Pancreas (tissue), 10 donors: ENCODE results near the gene TOMM34. TPM values are rescaled to one million over a fixed set of nuclear protein-coding genes. Genes with fewer than 3 reads are reported as not detected.

Source experiments
- ATAC-seq, 4 donors: fragments of 200-7000 bp; cut with Tn5 transposase; one replicate each; pipeline versions ENCODE4 v1.8.0 to v1.9.1; 2020; ENCODE audit warnings: mild to moderate bottlenecking in 4 of 4, moderate library complexity in 4 of 4
- DNase-seq, 6 donors: peaks; one replicate each; pipeline ENCODE4 v3.0.0-alpha.2; 2020
- FAIRE-seq: peaks from 2 replicates; lab custom pipeline; 2012; peaks lifted over from hg19 to GRCh38; lab: Jason Lieb, UNC
- H3K27ac ChIP-seq, 4 donors: fragments of 200-600 bp; sonication (generic); 1 replicate in 3 of 4; 2 replicates in 1 of 4; pipeline versions ENCODE4 v1.5.0 to v1.8.0; 2020
- H3K27me3 ChIP-seq, 4 donors: fragments of 200-600 bp; one replicate each; pipeline ENCODE4 v1.8.0; 2021
- H3K36me3 ChIP-seq, 3 donors: fragments of 200-600 bp; sonication (generic) in 1 of 3; one replicate each; pipeline versions ENCODE4 v1.5.0 to v1.8.0; 2020 to 2021
- H3K4me1 ChIP-seq, 3 donors: fragments of 200-600 bp; one replicate each; pipeline ENCODE4 v1.8.0; 2021
- H3K4me3 ChIP-seq, 4 donors: fragments of 200-600 bp; sonication (generic) in 2 of 4; one replicate each; pipeline versions ENCODE4 v1.5.0 to v1.8.0; 2020 to 2021
- H3K9me3 ChIP-seq, 4 donors: fragments of 200-600 bp; one replicate each; pipeline ENCODE4 v1.8.0; 2021
- CTCF ChIP-seq, 4 donors: fragments of 200-600 bp; sonication (generic) in 3 of 4; IDR thresholded peaks; one replicate each; pipeline versions ENCODE4 v1.5.0 to v1.8.0; 2021; ENCODE audit warnings: antibody characterized with exemption in 4 of 4
- WGBS, 2 donors: extraction: QIAGEN DNeasy Blood & Tissue Kit; methylation state at CpG; one replicate each; pipeline ENCODE4 v1.1.7; 2013; 5-methylcytosine and 5-hydroxymethylcytosine counted together
- intact Hi-C, 3 donors: fragments of 100-400 bp; cut with DNase I; formaldehyde crosslinking; loops; one replicate each; pipeline versions ENCODE4 v1.11.1 to v1.14.2; 2022
- polyA plus RNA-seq, 2 donors: library from polyadenylated mRNA; stranded (reverse); fragments of 200-250 nt; gene quantifications; one replicate each; pipeline ENCODE4 v1.2.3, GENCODE V29; 2013
- total RNA-seq, 6 donors: library from RNA; stranded (reverse); fragmentation: NEBNext Ultra II Directional in 4 of 6; extraction: Animal tissue kit (Norgen Biotek cat#: 25700) in 4 of 6; gene quantifications; one replicate each; pipeline versions ENCODE4 v1.2.1 to v1.2.4, GENCODE V29; 2021 to 2023
- donor health status: healthy with polysubstance abuse.
- donor health status: DM: no; HTN: no; CAD: no; lungs with moderate emphysema.
- donor health status: DM: no; HTN: no; CAD: no.
- donor health status: control.
- donor health status: control.
- donor health status: Bipolar disorder and iron deficiency.
- donor health status: DM: yes; HTN: yes; CAD: no.
- donor health status: DM: no; HTN: no; CAD: no.
- donor health status: DM: no; HTN: no; CAD: no.
- donor health status: DM: yes; HTN: yes; CAD: no.

Gene TOMM34
- total RNA-seq: 10 to 100 TPM in 2 of 6 donors, 1 to 10 TPM in 4; 4.9 to 12.4 (median 7.4) TPM
- polyA plus RNA-seq: 10 to 100 TPM in 1 of 2 donors, 1 to 10 TPM in 1; 7.4 to 18.6 TPM

DNA sequence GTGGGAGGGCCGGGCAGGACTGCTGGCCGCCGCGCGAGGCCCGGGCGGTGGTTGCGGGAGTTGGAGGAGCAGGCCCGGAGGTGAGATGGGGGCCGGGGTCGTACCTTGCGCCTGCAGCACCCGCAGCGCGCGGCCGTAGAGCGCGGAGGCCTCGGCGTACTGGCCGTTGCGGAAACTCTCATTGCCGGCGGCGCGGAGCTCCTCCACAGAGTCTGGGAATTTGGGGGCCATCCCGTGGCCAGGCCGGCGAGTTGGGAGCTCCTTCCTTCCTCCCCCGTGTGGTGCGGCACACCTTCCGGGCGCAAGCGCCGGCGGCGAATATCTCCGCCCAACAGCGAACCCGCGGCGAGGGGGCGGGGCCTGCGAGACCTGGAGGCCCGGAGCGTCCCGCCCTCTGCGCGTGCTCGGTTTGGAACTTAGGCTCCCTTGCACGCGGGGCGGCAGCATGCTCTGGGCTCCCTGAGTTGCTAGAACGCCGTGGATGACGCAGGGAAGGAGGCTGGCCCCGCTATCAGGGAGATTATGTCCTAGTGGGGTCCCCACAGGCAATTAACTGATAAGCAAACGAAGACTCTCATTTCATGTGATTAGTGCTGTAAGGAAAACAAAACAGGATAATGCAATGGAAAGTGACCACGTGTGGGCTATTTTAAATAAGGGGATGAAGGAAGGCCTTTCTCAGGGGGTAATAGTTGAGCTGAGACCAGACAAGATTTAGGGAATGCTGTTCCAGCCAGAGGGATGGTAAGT, at the start of gene TOMM34:
Gene TOMM34 (minus strand): TSS at position 295 of the 750 bp plus-strand sequence. CDS start 64 bp downstream, at position 231.
- ATAC-seq: peak; percentile 98 to 99 (median 99)

DNA sequence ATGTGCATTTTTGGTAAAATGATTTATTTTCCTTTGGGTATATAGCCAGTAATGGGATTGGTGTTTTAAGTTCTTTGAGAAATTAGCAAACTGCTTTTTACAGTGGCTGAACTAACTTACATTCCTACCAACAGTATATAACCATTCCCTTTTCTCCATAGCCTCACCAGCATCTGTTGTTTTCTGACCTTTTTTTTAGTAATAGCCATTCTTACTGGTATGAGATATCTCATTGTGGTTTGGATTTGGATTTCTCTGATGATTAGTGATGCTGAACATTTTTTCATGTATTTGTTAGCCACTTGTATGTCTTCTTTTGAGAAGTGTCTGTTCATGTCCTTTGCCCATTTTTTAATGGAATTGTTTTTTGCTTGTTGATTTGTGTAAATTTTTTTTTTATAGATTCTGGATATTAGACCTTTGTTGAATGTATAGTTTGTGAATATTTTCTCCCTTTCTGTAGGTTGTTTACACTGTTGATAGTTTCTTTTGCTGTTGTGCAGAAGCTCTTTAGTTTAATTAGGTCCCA, 48.4 kb upstream of the TOMM34 start:
- no peaks in the 10 kb centered on the region for H3K27me3 ChIP-seq
- ATAC-seq (no peak), FAIRE-seq (no peak), DNase-seq (no peak)
- H3K36me3 ChIP-seq: no peaks in the 10 kb centered on the region
- H3K4me3 ChIP-seq: no peak overlapping the region
- no peak overlapping the region for H3K27ac ChIP-seq
- intact Hi-C loops: loop anchor here in 1 of 3 donors (10.0 kb wide), 1 partner anchor 86 kb away; no protein-coding TSS in a partner anchor
- no peaks in the 10 kb centered on the region for H3K9me3 ChIP-seq
- H3K4me1 ChIP-seq: no peaks in the 10 kb centered on the region
- TF ChIP-seq CTCF (IDR thresholded peaks at IDR 0.05): no peak

More for the DNA sequence above, at the start of gene TOMM34:
- intact Hi-C loops: no loop called here
- Histone ChIP-seq H3K9me3 (no peaks in the 10 kb centered on the region), H3K4me1 (peaks cover 0 to 13% (median 7%) of the 10 kb centered on the region in 3 donors), H3K27ac (peak within 1 kb of the TSS in 3 of 4 donors; percentile 51 to 52 (median 51)), H3K36me3 (peaks cover 0 to 9% (median 6%) of the 10 kb centered on the region in 3 donors), H3K4me3 (peak within 1 kb of the TSS; percentile 62 to 90 (median 81)), H3K27me3 (no peaks in the 10 kb centered on the region)
- DNase-seq (peak; percentile 92 to 99 (median 95)), FAIRE-seq (no peak)
- 0% methylated on average over 58 to 60 of the region's 60 CpGs for WGBS, 2 donors
- TF ChIP-seq CTCF (IDR thresholded peaks at IDR 0.05): no peak

GRCh38 chr20:44997668-44998067, 37.5 kb upstream of the TOMM34 start:
- Histone ChIP-seq H3K9me3 (no peaks in the 10 kb centered on the region), H3K27ac (no peak overlapping the region), H3K36me3 (peaks cover 0 to 27% (median 9%) of the 10 kb centered on the region in 3 donors), H3K27me3 (no peaks in the 10 kb centered on the region), H3K4me1 (no peaks in the 10 kb centered on the region), H3K4me3 (no peak overlapping the region)
- TF ChIP-seq CTCF (IDR thresholded peaks at IDR 0.05): no peak
- no peak for ATAC-seq
- no peak for DNase-seq
- FAIRE-seq: no peak
- intact Hi-C loops: no loop called here
- WGBS, 2 donors: 91 to 93% methylated on average over 5 of the region's 5 CpGs

- H3K4me3 ChIP-seq: no peak overlapping the region
- FAIRE-seq: no peak
- TF ChIP-seq CTCF (IDR thresholded peaks at IDR 0.05): no peak
- no peaks in the 10 kb centered on the region for H3K9me3 ChIP-seq
- H3K36me3 ChIP-seq: peaks cover 0 to 27% (median 9%) of the 10 kb centered on the region in 3 donors
- intact Hi-C loops: no loop called here
- WGBS, 2 donors: 92 to 96% methylated on average over 6 of the region's 6 CpGs
- no peak for ATAC-seq
- no peak for DNase-seq
- H3K27ac ChIP-seq: no peak overlapping the region
- H3K4me1 ChIP-seq: no peaks in the 10 kb centered on the region
- H3K27me3 ChIP-seq: no peaks in the 10 kb centered on the region
Observed at GRCh38 chr20:44997171-44997570, 37.0 kb upstream of the TOMM34 start.
